Immature natural killer cell (primary cell): ENCODE results near the gene SESN1. TPM values are rescaled to one million over a fixed set of nuclear protein-coding genes. Genes with fewer than 3 reads are reported as not detected.
A peak's percentile ranks its signal among the peaks of the same experiment; 100 is the strongest.
"Not testable (repeated sequence)": the region's sequence is repeated elsewhere in the genome, so short reads cannot be mapped to it uniquely, and the experiment has no call there.

Experiments
- DNase-seq, 3 donors: peaks; one replicate each; pipeline ENCODE4 v3.0.0; 2022; ENCODE audit warnings: mixed read lengths in 1 of 3
- H3K27ac Mint-ChIP-seq, 6 donors: one replicate each; pipeline ENCODE4 v1.8.0; 2020; ENCODE audit warnings: mixed read lengths in 6 of 6, mild to moderate bottlenecking in 5 of 6, inconsistent platforms in 4 of 6, moderate library complexity in 3 of 6
- H3K27me3 Mint-ChIP-seq, 3 donors: one replicate each; pipeline ENCODE4 v1.8.0; 2020 to 2021; ENCODE audit warnings: low read depth in 3 of 3, mild to moderate bottlenecking in 3 of 3, mixed read lengths in 3 of 3, moderate library complexity in 3 of 3, inconsistent platforms in 1 of 3
- H3K36me3 Mint-ChIP-seq, 3 donors: one replicate each; pipeline ENCODE4 v1.8.0; 2020; ENCODE audit warnings: mixed read lengths in 3 of 3, inconsistent platforms in 2 of 3, mild to moderate bottlenecking in 2 of 3
- H3K4me1 Mint-ChIP-seq, 2 donors: one replicate each; pipeline ENCODE4 v1.8.0; 2020; ENCODE audit warnings: inconsistent platforms in 2 of 2, mild to moderate bottlenecking in 2 of 2, mixed read lengths in 2 of 2, moderate library complexity in 1 of 2
- H3K4me3 Mint-ChIP-seq, 5 donors: one replicate each; pipeline ENCODE4 v1.8.0; 2020; ENCODE audit warnings: mild to moderate bottlenecking in 5 of 5, mixed read lengths in 5 of 5, inconsistent platforms in 3 of 5, moderate library complexity in 3 of 5
- H3K9me3 Mint-ChIP-seq, 6 donors: one replicate each; pipeline ENCODE4 v1.8.0; 2020; ENCODE audit warnings: mild to moderate bottlenecking in 6 of 6, mixed read lengths in 6 of 6, inconsistent platforms in 4 of 6, moderate library complexity in 3 of 6
- polyA plus RNA-seq, 3 donors: library from polyadenylated mRNA; unstranded; fragments of 300-500 nt; fragmentation: Illumina TruSeq; gene quantifications; one replicate each; pipeline ENCODE4 v1.2.3, GENCODE V29; 2021

The SESN1 gene
- polyA plus RNA-seq, 3 donors from 2014 or later = 14.9 to 26.4 (median 20.9) TPM

GRCh38 chr6:109112663-109113062 is 18.0 kb upstream of the SESN1 start:
- H3K4me1 Mint-ChIP-seq, H3K27ac Mint-ChIP-seq, H3K27me3 Mint-ChIP-seq, H3K9me3 Mint-ChIP-seq, H3K4me3 Mint-ChIP-seq, DNase-seq: not testable (repeated sequence)
- peaks cover 0 to 17% (median 9%) of the 10 kb centered on the region in 3 donors for H3K36me3 Mint-ChIP-seq

- not testable (repeated sequence) for H3K9me3 Mint-ChIP-seq, H3K27me3 Mint-ChIP-seq, H3K27ac Mint-ChIP-seq, DNase-seq, H3K4me3 Mint-ChIP-seq, H3K4me1 Mint-ChIP-seq
- peaks cover 0 to 17% (median 9%) of the 10 kb centered on the region in 3 donors for H3K36me3 Mint-ChIP-seq
These were observed 15.0 kb upstream of the SESN1 start for GRCh38 chr6:109109663-109110062.

- H3K27ac Mint-ChIP-seq = no peak overlapping the region
- H3K36me3 Mint-ChIP-seq = peaks cover 0 to 15% (median 13%) of the 10 kb centered on the region in 3 donors
- H3K27me3 Mint-ChIP-seq = no peaks in the 10 kb centered on the region
- H3K9me3 Mint-ChIP-seq = no peaks in the 10 kb centered on the region
- H3K4me1 Mint-ChIP-seq = no peaks in the 10 kb centered on the region
- no peak overlapping the region for H3K4me3 Mint-ChIP-seq
- DNase-seq = no peak
These were observed 11.0 kb upstream of the SESN1 start for GRCh38 chr6:109105681-109106080.

- no peaks in the 10 kb centered on the region for H3K4me1 Mint-ChIP-seq
- H3K27me3 Mint-ChIP-seq = no peaks in the 10 kb centered on the region
- H3K9me3 Mint-ChIP-seq = no peaks in the 10 kb centered on the region
- no peak overlapping the region for H3K4me3 Mint-ChIP-seq
- peaks cover 0 to 7% (median 4%) of the 10 kb centered on the region in 3 donors for H3K36me3 Mint-ChIP-seq
- DNase-seq = no peak
- H3K27ac Mint-ChIP-seq = no peak overlapping the region
These were observed 9.9 kb upstream of the SESN1 start for GRCh38 chr6:109104512-109104911.

GRCh38 chr6:109103942-109104341 is 9.3 kb upstream of the SESN1 start:
- DNase-seq = no peak
- no peaks in the 10 kb centered on the region for H3K9me3 Mint-ChIP-seq
- peaks cover 0 to 10% (median 4%) of the 10 kb centered on the region in 3 donors for H3K36me3 Mint-ChIP-seq
- H3K4me3 Mint-ChIP-seq = no peak overlapping the region
- no peaks in the 10 kb centered on the region for H3K4me1 Mint-ChIP-seq
- H3K27me3 Mint-ChIP-seq = no peaks in the 10 kb centered on the region
- no peak overlapping the region for H3K27ac Mint-ChIP-seq

- Mint-ChIP-seq H3K27me3 (no peaks in the 10 kb centered on the region), H3K4me1 (no peaks in the 10 kb centered on the region), H3K9me3 (no peaks in the 10 kb centered on the region), H3K36me3 (peaks cover 0 to 10% (median 4%) of the 10 kb centered on the region in 3 donors), H3K27ac (no peak overlapping the region), H3K4me3 (no peak overlapping the region)
- DNase-seq = no peak
These were observed 8.1 kb upstream of the SESN1 start for GRCh38 chr6:109102762-109103161.

GRCh38 chr6:109097661-109098060 is 3.0 kb upstream of the SESN1 start:
- Mint-ChIP-seq H3K9me3 (no peaks in the 10 kb centered on the region), H3K4me3 (no peak overlapping the region), H3K27me3 (peaks cover 6 to 14% (median 10%) of the 10 kb centered on the region in 3 donors), H3K36me3 (peaks cover 0 to 10% (median 4%) of the 10 kb centered on the region in 3 donors), H3K4me1 (peaks cover 25 to 41% of the 10 kb centered on the region in 2 donors), H3K27ac (peak overlapping the region in 1 of 6 donors; percentile 3)
- DNase-seq = no peak

- DNase-seq = no peak
- no peaks in the 10 kb centered on the region for H3K9me3 Mint-ChIP-seq
- peaks cover 39 to 55% of the 10 kb centered on the region in 2 donors for H3K4me1 Mint-ChIP-seq
- H3K27me3 Mint-ChIP-seq = peaks cover 6 to 14% (median 10%) of the 10 kb centered on the region in 3 donors
- H3K4me3 Mint-ChIP-seq = peak overlapping the region; percentile 94 to 97 (median 96)
- peaks cover 0 to 10% (median 4%) of the 10 kb centered on the region in 3 donors for H3K36me3 Mint-ChIP-seq
- H3K27ac Mint-ChIP-seq = peak overlapping the region in 5 of 6 donors; percentile 59 to 99 (median 69)
These were observed 1.6 kb upstream of the SESN1 start for GRCh38 chr6:109096208-109096607.

GRCh38 chr6:109095835-109096084 is 1.1 kb upstream of the SESN1 start:
- Mint-ChIP-seq H3K36me3 (peaks cover 0 to 7% (median 0%) of the 10 kb centered on the region in 3 donors), H3K4me1 (peaks cover 42 to 60% of the 10 kb centered on the region in 2 donors), H3K4me3 (peak overlapping the region; percentile 94 to 97 (median 96)), H3K27me3 (peaks cover 6 to 14% (median 10%) of the 10 kb centered on the region in 3 donors), H3K27ac (peak overlapping the region; percentile 94 to 99 (median 99)), H3K9me3 (no peaks in the 10 kb centered on the region)
- no peak for DNase-seq

- peaks cover 45 to 65% of the 10 kb centered on the region in 2 donors for H3K4me1 Mint-ChIP-seq
- peaks cover 0 to 7% (median 0%) of the 10 kb centered on the region in 3 donors for H3K36me3 Mint-ChIP-seq
- peak within 1 kb of the TSS; percentile 94 to 97 (median 97) for H3K4me3 Mint-ChIP-seq
- peak; percentile 94 for DNase-seq
- H3K27ac Mint-ChIP-seq = peak within 1 kb of the TSS; percentile 94 to 99 (median 99)
- H3K27me3 Mint-ChIP-seq = peaks cover 6 to 14% (median 10%) of the 10 kb centered on the region in 3 donors
- no peaks in the 10 kb centered on the region for H3K9me3 Mint-ChIP-seq
These were observed 589 bp upstream of the SESN1 start, which contains the start of gene CEP57L1 for GRCh38 chr6:109095036-109095834. CEP57L1 (plus strand) TSS chr6:109095507; CDS start chr6:109145222, 49,715 bp downstream.

GRCh38 chr6:109093732-109094415 is 772 bp downstream of the SESN1 start:
- H3K27me3 Mint-ChIP-seq = peaks cover 6 to 14% (median 10%) of the 10 kb centered on the region in 3 donors
- no peaks in the 10 kb centered on the region for H3K9me3 Mint-ChIP-seq
- no peaks in the 10 kb centered on the region for H3K36me3 Mint-ChIP-seq
- DNase-seq = peak in 1 of 3 donors; percentile 4
- peak overlapping the region; percentile 93 to 97 (median 94) for H3K4me3 Mint-ChIP-seq
- H3K4me1 Mint-ChIP-seq = peaks cover 47 to 78% of the 10 kb centered on the region in 2 donors
- H3K27ac Mint-ChIP-seq = peak overlapping the region; percentile 87 to 95 (median 94)

- H3K27me3 Mint-ChIP-seq = peaks cover 6 to 11% (median 10%) of the 10 kb centered on the region in 3 donors
- H3K4me1 Mint-ChIP-seq = peaks cover 47 to 79% of the 10 kb centered on the region in 2 donors
- no peaks in the 10 kb centered on the region for H3K9me3 Mint-ChIP-seq
- DNase-seq = no peak
- no peaks in the 10 kb centered on the region for H3K36me3 Mint-ChIP-seq
- H3K4me3 Mint-ChIP-seq = peak overlapping the region; percentile 67 to 97 (median 93)
- H3K27ac Mint-ChIP-seq = peak overlapping the region in 3 of 6 donors; percentile 11 to 49 (median 45)
These were observed 2.6 kb downstream of the SESN1 start for GRCh38 chr6:109092074-109092473.

- no peak for DNase-seq
- Mint-ChIP-seq H3K27ac (peak overlapping the region in 1 of 6 donors; percentile 45), H3K9me3 (no peaks in the 10 kb centered on the region), H3K4me3 (peak overlapping the region; percentile 67 to 97 (median 93)), H3K4me1 (peaks cover 47 to 74% of the 10 kb centered on the region in 2 donors), H3K27me3 (peaks cover 6 to 11% (median 10%) of the 10 kb centered on the region in 3 donors), H3K36me3 (no peaks in the 10 kb centered on the region)
These were observed 3.2 kb downstream of the SESN1 start for GRCh38 chr6:109091314-109092024.
